GM13976 (cell line): ENCODE results near the gene PBX4.
A peak's percentile ranks its signal among the peaks of the same experiment; 100 is the strongest.

Source experiments
- DNase-seq: peaks from one replicate; pipeline ENCODE4 v3.0.0; 2012; ENCODE audit warnings: low spot score
- in situ Hi-C: fragments of 300-500 bp; cut with MboI; formaldehyde crosslinking; loops from one replicate; pipeline ENCODE4 v1.12.0; 2022; ENCODE audit warnings: low sequenced_read_pairs, mixed read lengths, inconsistent platforms; ENCODE audit not compliant: unreplicated experiment
- TF ChIP-seq, protein P1 (sequence below): IDR thresholded peaks from 2 replicates; pipeline ENCODE4 v1.5.1; 2012; ENCODE audit warnings: borderline replicate concordance, mild to moderate bottlenecking; ENCODE audit not compliant: insufficient read depth; ENCODE audit errors: extremely low read depth, missing control alignments, control extremely low read depth

Gene PBX4

DNA sequence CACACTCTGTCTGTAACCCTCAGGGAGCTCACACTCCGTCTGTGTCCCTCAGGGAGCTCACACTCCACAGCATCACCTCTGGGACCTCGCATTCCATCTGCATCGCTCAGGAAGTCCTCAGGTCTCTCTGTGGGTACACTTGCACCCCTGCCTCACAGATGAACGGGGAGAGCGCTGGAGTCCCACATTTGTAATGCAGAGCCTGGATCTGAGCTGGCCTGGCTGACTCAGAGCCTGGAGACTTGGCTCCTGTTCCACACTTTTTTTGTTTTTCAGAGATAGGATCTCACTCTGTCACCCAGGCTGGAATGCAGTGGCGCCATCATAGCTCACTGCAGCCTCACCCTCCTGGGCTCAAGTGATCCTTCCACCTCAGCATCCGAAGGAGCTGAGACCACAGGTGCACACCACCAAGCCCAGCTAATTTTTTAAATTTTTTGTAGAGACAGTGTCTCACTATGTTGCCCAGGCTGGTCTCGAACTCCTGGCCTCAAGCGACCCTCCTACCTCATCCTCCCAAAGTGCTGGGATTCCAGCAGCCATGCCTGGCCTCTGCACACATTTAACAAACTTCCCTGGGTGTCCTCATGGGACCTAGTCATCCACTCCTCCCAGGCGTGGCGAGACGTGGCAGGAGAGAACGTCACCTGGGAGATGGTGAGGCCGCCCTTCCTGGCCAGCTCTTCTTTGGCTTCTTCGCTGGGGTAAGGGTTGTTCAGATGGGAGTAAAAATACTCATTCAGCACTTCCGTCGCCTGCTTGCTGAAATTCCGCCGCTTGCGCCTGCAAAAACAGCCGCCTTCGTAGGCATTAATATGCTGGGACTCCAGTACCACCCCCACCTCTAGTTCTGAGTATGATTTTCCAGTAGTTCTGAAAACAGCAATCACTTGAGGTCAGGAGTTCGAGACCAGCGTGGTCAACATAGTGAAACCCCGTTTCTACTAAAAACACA is 49.4 kb downstream of the PBX4 start:
- no peak for DNase-seq
- in situ Hi-C loops = no loop called here
- TF ChIP-seq, protein P1, sequence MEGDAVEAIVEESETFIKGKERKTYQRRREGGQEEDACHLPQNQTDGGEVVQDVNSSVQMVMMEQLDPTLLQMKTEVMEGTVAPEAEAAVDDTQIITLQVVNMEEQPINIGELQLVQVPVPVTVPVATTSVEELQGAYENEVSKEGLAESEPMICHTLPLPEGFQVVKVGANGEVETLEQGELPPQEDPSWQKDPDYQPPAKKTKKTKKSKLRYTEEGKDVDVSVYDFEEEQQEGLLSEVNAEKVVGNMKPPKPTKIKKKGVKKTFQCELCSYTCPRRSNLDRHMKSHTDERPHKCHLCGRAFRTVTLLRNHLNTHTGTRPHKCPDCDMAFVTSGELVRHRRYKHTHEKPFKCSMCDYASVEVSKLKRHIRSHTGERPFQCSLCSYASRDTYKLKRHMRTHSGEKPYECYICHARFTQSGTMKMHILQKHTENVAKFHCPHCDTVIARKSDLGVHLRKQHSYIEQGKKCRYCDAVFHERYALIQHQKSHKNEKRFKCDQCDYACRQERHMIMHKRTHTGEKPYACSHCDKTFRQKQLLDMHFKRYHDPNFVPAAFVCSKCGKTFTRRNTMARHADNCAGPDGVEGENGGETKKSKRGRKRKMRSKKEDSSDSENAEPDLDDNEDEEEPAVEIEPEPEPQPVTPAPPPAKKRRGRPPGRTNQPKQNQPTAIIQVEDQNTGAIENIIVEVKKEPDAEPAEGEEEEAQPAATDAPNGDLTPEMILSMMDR = no peak

DNA sequence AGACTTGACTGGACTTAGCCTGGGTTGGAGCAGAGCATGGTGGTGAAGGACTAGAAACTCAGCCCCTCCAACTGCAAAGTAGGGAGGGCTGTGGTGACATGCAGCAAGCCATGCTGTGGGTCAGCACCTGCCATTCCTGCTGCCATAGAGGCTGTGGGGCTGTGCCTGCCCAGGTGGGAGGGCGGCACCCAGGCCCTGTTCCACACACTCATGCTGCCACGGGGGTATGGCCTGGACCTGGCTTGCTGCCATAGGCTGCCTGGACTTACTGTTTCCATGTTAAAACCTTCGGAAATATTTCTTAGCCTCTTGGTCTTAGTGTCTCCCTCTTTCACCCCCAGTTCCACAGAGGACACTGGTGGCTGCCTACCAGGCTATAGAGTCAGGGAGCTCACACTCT is 51.1 kb downstream of the PBX4 start:
- in situ Hi-C loops = no loop called here
- no peak for DNase-seq
- TF ChIP-seq, protein P1 = no peak

DNA sequence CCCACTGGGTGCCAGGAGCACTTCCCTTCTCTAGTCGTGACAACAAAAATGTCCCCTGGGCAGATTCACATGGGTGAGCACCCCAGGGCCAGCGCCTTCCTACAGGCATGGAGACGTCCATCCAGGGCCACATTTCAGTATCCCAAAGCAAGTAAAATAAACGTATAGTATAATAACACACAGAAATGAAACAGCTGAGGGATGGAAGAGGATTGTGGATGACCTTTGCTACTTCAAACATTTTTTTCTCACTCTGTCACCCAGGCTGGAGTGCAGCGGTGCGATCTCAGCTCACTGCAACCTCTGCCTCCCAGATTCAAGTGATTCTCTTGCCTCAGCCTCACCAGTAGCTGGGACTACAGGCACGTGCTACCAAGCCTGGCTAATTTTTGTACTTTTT is 52.2 kb downstream of the PBX4 start:
- TF ChIP-seq, protein P1 = no peak
- no peak for DNase-seq
- in situ Hi-C loops = no loop called here

DNA sequence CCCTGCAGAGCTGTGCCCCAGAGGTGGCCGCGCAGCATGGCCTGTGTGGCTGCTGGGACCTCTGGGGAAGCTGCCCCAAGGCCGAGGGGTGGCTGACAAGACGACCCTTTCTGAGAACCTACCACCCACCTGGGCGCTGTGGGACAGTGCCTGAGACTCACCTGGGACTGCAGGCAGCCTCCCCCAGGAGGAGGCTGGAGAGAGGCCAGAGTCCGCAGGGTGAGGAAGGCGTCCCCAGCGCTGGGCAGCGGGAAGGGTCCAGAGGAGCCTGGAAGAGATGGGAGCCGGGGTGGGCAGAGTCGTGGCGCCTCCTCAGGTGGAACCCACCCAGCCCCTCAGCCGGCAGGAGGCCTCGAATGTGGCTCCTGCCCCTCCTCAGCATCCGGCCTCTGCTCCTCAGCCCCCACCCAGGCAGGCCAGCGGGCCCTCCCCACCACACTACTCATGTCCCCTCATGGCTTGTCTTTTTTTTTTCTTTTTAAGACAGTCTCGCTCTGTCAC is 55.1 kb downstream of the PBX4 start:
- in situ Hi-C loops = no loop called here
- no peak for DNase-seq

DNA sequence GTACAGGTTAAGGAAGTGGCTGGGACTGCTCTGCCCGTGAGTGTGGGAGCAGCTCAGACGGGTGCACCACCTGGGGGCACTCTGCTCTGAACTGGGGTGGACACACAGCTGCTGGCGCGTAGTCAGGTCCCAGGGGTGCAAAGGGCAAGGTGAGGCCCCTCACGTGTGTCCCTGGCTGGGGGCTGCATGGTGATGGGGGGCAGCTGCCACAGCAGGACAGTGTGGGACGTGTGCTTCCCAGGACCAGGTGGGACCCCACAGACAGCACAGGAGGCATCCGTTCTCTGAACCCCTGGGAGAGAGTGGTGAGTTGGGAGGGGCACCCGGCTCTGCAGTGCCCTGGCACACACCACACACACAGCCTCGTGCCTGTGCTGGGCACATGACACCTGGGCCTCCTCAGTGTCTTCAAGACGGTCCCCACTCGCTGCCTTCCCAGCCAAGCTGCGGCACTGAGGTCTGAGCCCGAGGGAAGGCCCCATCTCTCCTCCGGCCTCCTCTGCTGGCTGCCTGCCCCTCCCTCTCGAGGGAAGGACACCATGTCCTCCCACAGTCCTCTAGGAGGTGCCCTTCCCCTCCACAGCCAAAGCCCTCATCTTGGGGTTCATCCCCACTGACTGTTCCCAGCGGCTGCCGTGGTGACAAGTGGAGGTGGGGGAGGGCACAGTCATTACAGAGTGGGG is 55.7 kb downstream of the PBX4 start:
- TF ChIP-seq, protein P1 = peak; percentile 21
- in situ Hi-C loops = no loop called here
- no peak for DNase-seq

More for the DNA sequence above, 55.1 kb downstream of the PBX4 start:
- TF ChIP-seq, protein P1 = no peak

DNA sequence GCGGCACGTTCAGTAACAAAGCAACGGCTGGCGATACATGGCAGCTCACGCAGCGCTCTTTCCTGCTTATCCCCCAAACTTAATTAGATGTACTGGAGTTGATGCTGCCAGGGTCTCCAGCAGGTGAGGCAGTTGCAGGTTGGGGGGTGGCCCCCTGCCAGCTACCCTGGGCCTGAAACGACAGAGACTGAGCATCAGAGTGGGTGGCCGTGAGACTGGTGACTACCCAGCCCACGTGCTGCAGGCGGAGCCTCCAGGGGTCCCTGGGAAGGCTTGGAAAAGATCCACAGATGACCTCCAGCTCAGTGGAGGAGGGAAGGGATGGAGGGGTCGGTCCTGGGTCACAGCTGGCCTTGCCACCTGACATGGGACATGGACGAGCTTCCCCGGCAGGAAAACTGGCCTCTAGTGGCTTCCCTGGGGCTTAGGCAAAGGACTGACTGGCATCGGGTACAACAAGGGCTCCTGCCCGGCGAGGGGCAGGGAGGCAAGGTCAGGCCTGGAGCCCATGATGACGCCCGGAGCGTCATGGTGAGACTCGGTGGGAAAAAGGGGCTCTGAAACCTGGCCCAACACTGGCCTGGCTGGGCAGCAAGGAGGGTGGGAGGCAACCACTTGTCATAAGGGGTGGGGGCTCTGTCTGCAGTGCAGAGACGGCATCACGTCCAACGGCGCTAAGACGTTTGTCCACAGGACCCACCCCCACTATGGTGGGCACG is 56.4 kb downstream of the PBX4 start:
- in situ Hi-C loops = no loop called here
- TF ChIP-seq, protein P1 = no peak
- DNase-seq = no peak
